ENCODE results near the gene CBX6. TPM values are rescaled to one million over a fixed set of nuclear protein-coding genes. Genes with fewer than 3 reads are reported as not detected.

The CBX6 gene
- total and polyA plus RNA-seq, 9 of the 15 experiments (the other 6 are each of a cell fraction or from before 2014, with no cell fraction given): 0.75 to 31.6 (median 8.0) TPM

DNA sequence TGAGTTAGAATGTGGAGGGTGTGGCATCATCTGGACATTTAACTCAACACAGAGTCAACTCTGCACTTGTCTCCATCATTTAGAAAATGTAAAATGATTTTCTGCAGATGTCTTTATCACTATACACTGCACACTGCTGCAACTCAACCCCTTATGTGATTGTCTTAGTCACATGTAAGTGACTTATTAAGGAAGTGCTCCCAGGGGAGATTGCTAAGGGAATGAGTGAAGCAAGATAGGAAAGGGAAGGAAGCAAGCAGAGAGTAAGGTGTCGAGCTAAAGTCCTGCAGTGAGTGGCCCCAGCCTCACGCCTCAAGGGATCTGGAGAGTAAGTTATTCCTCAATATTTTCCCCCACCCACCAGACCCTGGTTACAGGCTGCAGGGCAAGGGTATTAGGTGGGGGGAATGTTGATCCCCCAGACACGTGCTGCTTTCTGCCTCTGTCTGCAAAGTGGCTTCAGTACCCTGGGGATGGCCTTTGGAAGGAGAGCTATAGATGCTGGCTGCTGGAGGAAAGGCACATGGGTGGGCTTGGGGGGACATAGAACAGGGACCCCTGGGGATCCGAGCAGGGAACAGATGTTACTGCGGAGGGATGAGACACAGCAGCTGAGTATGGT, 7.2 kb upstream of the CBX6 start:
- Histone ChIP-seq H2AFZ (ENCODE audit: low read depth, low read length) (no peak overlapping the region), H3K4me1 (replicated peaks in 1 of 2; ENCODE audit: control insufficient read depth in 2 of 2, insufficient read depth in 2 of 2, low read length in 2 of 2) (peaks cover 1% of the 10 kb centered on the region in 2 experiments; a peak in 1 of 5 replicates), H3K9me1 (ENCODE audit: control insufficient read depth, insufficient read depth, low read length) (no peaks in the 10 kb centered on the region), H3K4me2 (ENCODE audit: insufficient read depth, low read length) (no peak overlapping the region), H3K36me3 (ENCODE audit: control insufficient read depth, insufficient read depth, low read length) (no peaks in the 10 kb centered on the region), H3K27ac (ENCODE audit: extremely low read depth, low read depth, low read length) (no peak overlapping the region), H4K20me1 (replicated peaks; ENCODE audit: control insufficient read depth, insufficient read depth, low read length) (no peaks in the 10 kb centered on the region), H3K9ac (ENCODE audit: insufficient read depth in 1 of 2, low read depth in 2 of 2, low read length in 2 of 2) (no peak overlapping the region), H3K27me3 (ENCODE audit: control insufficient read depth in 2 of 2, insufficient read depth in 2 of 2, low read length in 2 of 2) (peaks cover 8 to 19% of the 10 kb centered on the region in 2 experiments; a peak in 4 of 5 replicates), H3K9me3 (replicated peaks; ENCODE audit: control insufficient read depth, insufficient read depth, low read depth, low read length) (no peaks in the 10 kb centered on the region), H3K79me2 (ENCODE audit: control insufficient read depth, insufficient read depth, low read length) (no peaks in the 10 kb centered on the region), H3K4me3 (no peak overlapping the region)
- 0% methylated on average over 5 of the region's 5 CpGs for whole genome bisulfite sequencing (ENCODE audit: insufficient coverage, low coverage, missing lambda C conversion rate)
- POLR2A ChIA-PET: no interaction called here
- DNase-seq (ENCODE audit: extremely low read depth in 1 of 4, low spot score in 3 of 4) (no peak), ATAC-seq (no peak), FAIRE-seq (no peak)
- intact Hi-C loops (cut with micrococcal nuclease) (loop anchor here (10.0 kb wide), 1 partner anchor 46 kb away; no protein-coding TSS in a partner anchor), in situ Hi-C loops (cut with MboI) (no loop called here)
- CTCF ChIA-PET (ENCODE audit: low intra/inter-chr PET ratio): no interaction called here
- BruUV-seq (replicated peaks): no TSS peak
- TF ChIP-seq RFX5 (IDR thresholded peaks at IDR 0.05; ENCODE audit: low read depth, low read length) (no peak), ZNF583 (CRISPR knock-in tag; IDR thresholded peaks at IDR 0.05) (no peak), CCNT2 (IDR thresholded peaks at IDR 0.05; ENCODE audit: borderline replicate concordance, extremely low read depth, insufficient read length, low read depth, low read length) (no peak), CC2D1A (IDR thresholded peaks at IDR 0.05) (no peak), ZNF639 (CRISPR knock-in tag; conservative IDR thresholded peaks at IDR 0.05 in 1 of 2, IDR thresholded peaks at IDR 0.05 in 1 of 2) (no peak)
- TF ChIP-seq, protein P1, sequence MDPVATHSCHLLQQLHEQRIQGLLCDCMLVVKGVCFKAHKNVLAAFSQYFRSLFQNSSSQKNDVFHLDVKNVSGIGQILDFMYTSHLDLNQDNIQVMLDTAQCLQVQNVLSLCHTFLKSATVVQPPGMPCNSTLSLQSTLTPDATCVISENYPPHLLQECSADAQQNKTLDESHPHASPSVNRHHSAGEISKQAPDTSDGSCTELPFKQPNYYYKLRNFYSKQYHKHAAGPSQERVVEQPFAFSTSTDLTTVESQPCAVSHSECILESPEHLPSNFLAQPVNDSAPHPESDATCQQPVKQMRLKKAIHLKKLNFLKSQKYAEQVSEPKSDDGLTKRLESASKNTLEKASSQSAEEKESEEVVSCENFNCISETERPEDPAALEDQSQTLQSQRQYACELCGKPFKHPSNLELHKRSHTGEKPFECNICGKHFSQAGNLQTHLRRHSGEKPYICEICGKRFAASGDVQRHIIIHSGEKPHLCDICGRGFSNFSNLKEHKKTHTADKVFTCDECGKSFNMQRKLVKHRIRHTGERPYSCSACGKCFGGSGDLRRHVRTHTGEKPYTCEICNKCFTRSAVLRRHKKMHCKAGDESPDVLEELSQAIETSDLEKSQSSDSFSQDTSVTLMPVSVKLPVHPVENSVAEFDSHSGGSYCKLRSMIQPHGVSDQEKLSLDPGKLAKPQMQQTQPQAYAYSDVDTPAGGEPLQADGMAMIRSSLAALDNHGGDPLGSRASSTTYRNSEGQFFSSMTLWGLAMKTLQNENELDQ (CRISPR knock-in tag; IDR thresholded peaks at IDR 0.05; ENCODE audit: borderline replicate concordance): no peak
- TF ChIP-seq, protein P2, sequence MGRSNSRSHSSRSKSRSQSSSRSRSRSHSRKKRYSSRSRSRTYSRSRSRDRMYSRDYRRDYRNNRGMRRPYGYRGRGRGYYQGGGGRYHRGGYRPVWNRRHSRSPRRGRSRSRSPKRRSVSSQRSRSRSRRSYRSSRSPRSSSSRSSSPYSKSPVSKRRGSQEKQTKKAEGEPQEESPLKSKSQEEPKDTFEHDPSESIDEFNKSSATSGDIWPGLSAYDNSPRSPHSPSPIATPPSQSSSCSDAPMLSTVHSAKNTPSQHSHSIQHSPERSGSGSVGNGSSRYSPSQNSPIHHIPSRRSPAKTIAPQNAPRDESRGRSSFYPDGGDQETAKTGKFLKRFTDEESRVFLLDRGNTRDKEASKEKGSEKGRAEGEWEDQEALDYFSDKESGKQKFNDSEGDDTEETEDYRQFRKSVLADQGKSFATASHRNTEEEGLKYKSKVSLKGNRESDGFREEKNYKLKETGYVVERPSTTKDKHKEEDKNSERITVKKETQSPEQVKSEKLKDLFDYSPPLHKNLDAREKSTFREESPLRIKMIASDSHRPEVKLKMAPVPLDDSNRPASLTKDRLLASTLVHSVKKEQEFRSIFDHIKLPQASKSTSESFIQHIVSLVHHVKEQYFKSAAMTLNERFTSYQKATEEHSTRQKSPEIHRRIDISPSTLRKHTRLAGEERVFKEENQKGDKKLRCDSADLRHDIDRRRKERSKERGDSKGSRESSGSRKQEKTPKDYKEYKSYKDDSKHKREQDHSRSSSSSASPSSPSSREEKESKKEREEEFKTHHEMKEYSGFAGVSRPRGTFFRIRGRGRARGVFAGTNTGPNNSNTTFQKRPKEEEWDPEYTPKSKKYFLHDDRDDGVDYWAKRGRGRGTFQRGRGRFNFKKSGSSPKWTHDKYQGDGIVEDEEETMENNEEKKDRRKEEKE (IDR thresholded peaks at IDR 0.05; ENCODE audit: borderline replicate concordance in 1 of 2, control insufficient read depth in 1 of 2, low read depth in 2 of 2, low read length in 1 of 2): no peak
- TF ChIP-seq, protein P3, sequence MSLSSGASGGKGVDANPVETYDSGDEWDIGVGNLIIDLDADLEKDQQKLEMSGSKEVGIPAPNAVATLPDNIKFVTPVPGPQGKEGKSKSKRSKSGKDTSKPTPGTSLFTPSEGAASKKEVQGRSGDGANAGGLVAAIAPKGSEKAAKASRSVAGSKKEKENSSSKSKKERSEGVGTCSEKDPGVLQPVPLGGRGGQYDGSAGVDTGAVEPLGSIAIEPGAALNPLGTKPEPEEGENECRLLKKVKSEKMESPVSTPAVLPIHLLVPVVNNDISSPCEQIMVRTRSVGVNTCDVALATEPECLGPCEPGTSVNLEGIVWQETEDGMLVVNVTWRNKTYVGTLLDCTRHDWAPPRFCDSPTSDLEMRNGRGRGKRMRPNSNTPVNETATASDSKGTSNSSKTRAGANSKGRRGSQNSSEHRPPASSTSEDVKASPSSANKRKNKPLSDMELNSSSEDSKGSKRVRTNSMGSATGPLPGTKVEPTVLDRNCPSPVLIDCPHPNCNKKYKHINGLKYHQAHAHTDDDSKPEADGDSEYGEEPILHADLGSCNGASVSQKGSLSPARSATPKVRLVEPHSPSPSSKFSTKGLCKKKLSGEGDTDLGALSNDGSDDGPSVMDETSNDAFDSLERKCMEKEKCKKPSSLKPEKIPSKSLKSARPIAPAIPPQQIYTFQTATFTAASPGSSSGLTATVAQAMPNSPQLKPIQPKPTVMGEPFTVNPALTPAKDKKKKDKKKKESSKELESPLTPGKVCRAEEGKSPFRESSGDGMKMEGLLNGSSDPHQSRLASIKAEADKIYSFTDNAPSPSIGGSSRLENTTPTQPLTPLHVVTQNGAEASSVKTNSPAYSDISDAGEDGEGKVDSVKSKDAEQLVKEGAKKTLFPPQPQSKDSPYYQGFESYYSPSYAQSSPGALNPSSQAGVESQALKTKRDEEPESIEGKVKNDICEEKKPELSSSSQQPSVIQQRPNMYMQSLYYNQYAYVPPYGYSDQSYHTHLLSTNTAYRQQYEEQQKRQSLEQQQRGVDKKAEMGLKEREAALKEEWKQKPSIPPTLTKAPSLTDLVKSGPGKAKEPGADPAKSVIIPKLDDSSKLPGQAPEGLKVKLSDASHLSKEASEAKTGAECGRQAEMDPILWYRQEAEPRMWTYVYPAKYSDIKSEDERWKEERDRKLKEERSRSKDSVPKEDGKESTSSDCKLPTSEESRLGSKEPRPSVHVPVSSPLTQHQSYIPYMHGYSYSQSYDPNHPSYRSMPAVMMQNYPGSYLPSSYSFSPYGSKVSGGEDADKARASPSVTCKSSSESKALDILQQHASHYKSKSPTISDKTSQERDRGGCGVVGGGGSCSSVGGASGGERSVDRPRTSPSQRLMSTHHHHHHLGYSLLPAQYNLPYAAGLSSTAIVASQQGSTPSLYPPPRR (CRISPR knock-in tag; IDR thresholded peaks at IDR 0.05; ENCODE audit: borderline replicate concordance): no peak

Measured in K562 (cell line).